HepG2 (cell line): ENCODE data around the gene CACNA2D3. TPM values are rescaled to one million over a fixed set of nuclear protein-coding genes. Genes with fewer than 3 reads are reported as not detected.

Experiments used
- ATAC-seq: fragments of 200-7000 bp; cut with Tn5 transposase; 3 replicates; pipeline ENCODE4 v1.9.1; 2020; ENCODE audit warnings: mild to moderate bottlenecking, moderate library complexity
- BruUV-seq: library from RNA; stranded (reverse); fragments of 400-500 nt; replicated peaks from 2 replicates; lab custom pipeline; 2021; lab: Mats Ljungman, UMichigan
- CTCF ChIA-PET: fragments of 300-600 bp; formaldehyde crosslinking; extraction: SDS; loops from one replicate; lab custom pipeline; 2021; ENCODE audit warnings: low total read pairs, inconsistent platforms, low intra/inter-chr PET ratio; lab: Yijun Ruan, JAX
- POLR2A ChIA-PET: fragments of 350-600 bp; sonication (Branson Sonifier 250); formaldehyde crosslinking; loops from one replicate; lab custom pipeline; 2020; ENCODE audit warnings: antibody characterized with exemption, inconsistent platforms; lab: Yijun Ruan, JAX
- DNase-seq: peaks from one replicate; pipeline ENCODE4 v3.0.0-alpha.2; 2015; ENCODE audit warnings: low spot score
- FAIRE-seq: peaks from 3 replicates; lab custom pipeline; 2011; peaks lifted over from hg19 to GRCh38; lab: Jason Lieb, UNC
- H2AFZ ChIP-seq: one replicate; pipeline ENCODE4 v1.6.1; 2011; ENCODE audit warnings: low read length, inconsistent platforms
- H3K27ac ChIP-seq: fragments of 300-600 bp; 3 replicates; pipeline ENCODE4 v1.8.0; 2011; ENCODE audit warnings: mixed run types, mild to moderate bottlenecking, mixed read lengths, low read length, inconsistent platforms; ENCODE audit not compliant: insufficient read depth; ENCODE audit errors: extremely low read length
- H3K27me3 ChIP-seq, 2 experiments: fragments of 200-600 bp in 1 of 2; 2 replicates in 1 of 2; 3 replicates in 1 of 2; pipeline versions ENCODE4 v1.6.0 to v1.8.0; 2011; ENCODE audit warnings: low read length in 2 of 2, mild to moderate bottlenecking in 2 of 2, moderate library complexity in 2 of 2, inconsistent platforms in 1 of 2; ENCODE audit not compliant: insufficient read depth in 2 of 2, control insufficient read depth in 1 of 2
- H3K36me3 ChIP-seq, 2 experiments: fragments of 200-600 bp in 1 of 2; replicated peaks in 1 of 2; 2 replicates in 1 of 2; 3 replicates in 1 of 2; pipeline versions ENCODE4 v1.5.1 to v1.8.0; 2011; ENCODE audit warnings: low read length in 2 of 2, inconsistent platforms in 1 of 2; ENCODE audit not compliant: insufficient read depth in 2 of 2, control insufficient read depth in 1 of 2
- H3K4me1 ChIP-seq: 2 replicates; pipeline ENCODE4 v1.5.1; 2012; ENCODE audit warnings: low read length, inconsistent platforms; ENCODE audit not compliant: insufficient read depth
- H3K4me2 ChIP-seq: 2 replicates; pipeline ENCODE4 v1.6.0; 2011; ENCODE audit warnings: low read depth, low read length, inconsistent platforms
- H3K4me3 ChIP-seq, 3 experiments: fragments of 200-600 bp in 1 of 3; sonication (generic), shearing (Covaris generic) in 1 of 3; replicated peaks in 1 of 3; 2 replicates each; pipeline ENCODE4 v1.5.1; 2011 to 2016; ENCODE audit warnings: low read length in 3 of 3, inconsistent platforms in 2 of 3, low read depth in 2 of 3, mild to moderate bottlenecking in 2 of 3, control low read depth in 1 of 3, mixed read lengths in 1 of 3; ENCODE audit not compliant: insufficient read depth in 1 of 3
- H3K79me2 ChIP-seq: one replicate; pipeline ENCODE4 v1.6.1; 2011; ENCODE audit warnings: low read length, inconsistent platforms; ENCODE audit not compliant: insufficient read depth
- H3K9ac ChIP-seq: 2 replicates; pipeline ENCODE4 v1.6.0; 2011; ENCODE audit warnings: mild to moderate bottlenecking, low read depth, low read length, inconsistent platforms; ENCODE audit not compliant: insufficient read depth
- H3K9me3 ChIP-seq: 2 replicates; pipeline ENCODE4 v1.5.1; 2012; ENCODE audit warnings: mild to moderate bottlenecking, low read length
- H4K20me1 ChIP-seq: 2 replicates; pipeline ENCODE4 v1.6.0; 2011; ENCODE audit warnings: inconsistent platforms, mild to moderate bottlenecking, low read length, moderate library complexity; ENCODE audit not compliant: insufficient read depth
- ARNTL ChIP-seq: sonication (generic); formaldehyde crosslinking; IDR thresholded peaks from 2 replicates; pipeline ENCODE4 v1.4.0; 2020; ENCODE audit warnings: mild to moderate bottlenecking, missing genetic modification reagents
- CBX2 ChIP-seq, 2 experiments: fragments of 200-600 bp in 1 of 2; sonication (generic); formaldehyde crosslinking in 1 of 2; IDR thresholded peaks; 2 replicates each; pipeline versions ENCODE4 v1.7.0 to v1.8.1; 2018 to 2022; ENCODE audit warnings: low read depth in 2 of 2, low read length in 1 of 2, mild to moderate bottlenecking in 1 of 2, missing genetic modification reagents in 1 of 2
- CC2D1A ChIP-seq: sonication (generic); formaldehyde crosslinking; IDR thresholded peaks from 2 replicates; pipeline ENCODE4 v1.8.1; 2023; ENCODE audit warnings: mild to moderate bottlenecking, missing genetic modification reagents
- KDM5B ChIP-seq: sonication (generic); formaldehyde crosslinking; IDR thresholded peaks from 2 replicates; pipeline ENCODE4 v1.4.0; 2020; ENCODE audit warnings: missing genetic modification reagents, mild to moderate bottlenecking, borderline replicate concordance
- MAFK ChIP-seq, 2 experiments: IDR thresholded peaks in 1 of 2; conservative IDR thresholded peaks in 1 of 2; 2 replicates each; pipeline ENCODE4 v1.6.1; 2011; ENCODE audit warnings: improper control_type of control experiment in 2 of 2, low read length in 2 of 2
- NONO ChIP-seq, 2 experiments: fragments of 450-650 bp in 1 of 2; sonication (generic) in 1 of 2; formaldehyde crosslinking in 1 of 2; IDR thresholded peaks in 1 of 2; conservative IDR thresholded peaks in 1 of 2; 2 replicates each; pipeline versions ENCODE4 v1.6.1 to v1.8.0; 2017 to 2022; ENCODE audit warnings: mild to moderate bottlenecking in 1 of 2, missing genetic modification reagents in 1 of 2, moderate library complexity in 1 of 2
- RARG ChIP-seq: sonication (generic); formaldehyde crosslinking; IDR thresholded peaks from 2 replicates; pipeline ENCODE4 v1.4.0; 2020; ENCODE audit warnings: low read depth, mild to moderate bottlenecking, missing genetic modification reagents
- SCMH1 ChIP-seq: sonication (generic); formaldehyde crosslinking; IDR thresholded peaks from 2 replicates; pipeline ENCODE4 v1.9.0; 2021; ENCODE audit warnings: missing genetic modification reagents, mild to moderate bottlenecking, borderline replicate concordance
- SMAD9 ChIP-seq: sonication (generic); formaldehyde crosslinking; IDR thresholded peaks from 2 replicates; pipeline ENCODE4 v1.5.1; 2020; ENCODE audit warnings: mild to moderate bottlenecking, missing genetic modification reagents
- SNAI1 ChIP-seq: sonication (generic); formaldehyde crosslinking; IDR thresholded peaks from 2 replicates; pipeline ENCODE4 v1.5.0; 2020; ENCODE audit warnings: mild to moderate bottlenecking, missing genetic modification reagents, borderline replicate concordance
- SRF ChIP-seq: IDR thresholded peaks from 2 replicates; pipeline ENCODE4 v1.6.1; 2011; ENCODE audit warnings: mild to moderate bottlenecking, low read depth, low read length, moderate library complexity
- TEAD3 ChIP-seq: optimal IDR thresholded peaks from 2 replicates; pipeline ENCODE3; 2016; ENCODE audit warnings: borderline replicate concordance
- ZBTB20 ChIP-seq: sonication (generic); formaldehyde crosslinking; IDR thresholded peaks from 2 replicates; pipeline ENCODE4 v1.8.1; 2023; ENCODE audit warnings: missing genetic modification reagents, low read depth, mild to moderate bottlenecking, borderline replicate concordance
- ZNF121 ChIP-seq: sonication (generic); formaldehyde crosslinking; IDR thresholded peaks from 2 replicates; pipeline ENCODE4 v1.5.0; 2020; ENCODE audit warnings: mild to moderate bottlenecking, missing genetic modification reagents
- ZNF24 ChIP-seq: fragments of 450-650 bp; IDR thresholded peaks from 2 replicates; pipeline ENCODE4 v1.6.1; 2017; ENCODE audit warnings: antibody characterized with exemption, mild to moderate bottlenecking
- WGBS: methylation state at CpG from one replicate; pipeline ENCODE4 v1.1.6; 2017; ENCODE audit warnings: low lambda C conversion rate; 5-methylcytosine and 5-hydroxymethylcytosine counted together
- in situ Hi-C: cut with HindIII; loops from 2 replicates; pipeline ENCODE4 v1.10.0; 2017; ENCODE audit warnings: low pct_unique_long_range_greater_than_20kb; ENCODE audit not compliant: extremely low pct_ligation_motif_present
- intact Hi-C: fragments of 100-400 bp; cut with micrococcal nuclease; formaldehyde crosslinking; loops from one replicate; pipeline ENCODE4 v1.10.0; 2022; ENCODE audit not compliant: unreplicated experiment
- polyA plus RNA-seq, 8 experiments: library from polyadenylated mRNA; depleted of rRNA in 3 of 8; stranded (reverse) in 7 of 8; unstranded in 1 of 8; fragments of >200 nt; fragmentation: Illumina TruSeq in 4 of 8; extraction: Trizol in 4 of 8; gene quantifications; 2 replicates each; pipeline versions ENCODE4 v1.2.1 to v1.2.3, GENCODE V29; 2011 to 2016; ENCODE audit warnings: low read depth in 4 of 8, missing spikeins in 1 of 8, mixed read lengths in 1 of 8; ENCODE audit not compliant: insufficient read depth in 1 of 8
- total RNA-seq, 5 experiments: library from RNA; depleted of rRNA; stranded (reverse); fragments of >200 nt; fragmentation: Illumina TruSeq; extraction: Trizol; gene quantifications; 2 replicates each; pipeline ENCODE4 v1.2.3, GENCODE V29; 2016; ENCODE audit warnings: low read depth in 1 of 5
- TF ChIP-seq, protein P1 (sequence below): sonication (generic); formaldehyde crosslinking; IDR thresholded peaks from 2 replicates; pipeline ENCODE4 v1.8.1; 2023; ENCODE audit warnings: mild to moderate bottlenecking, missing genetic modification reagents

CACNA2D3 gene
- total and polyA plus RNA-seq, 2 of the 13 experiments (the other 11 are each of a cell fraction or from before 2014, with no cell fraction given), result not detected

DNA sequence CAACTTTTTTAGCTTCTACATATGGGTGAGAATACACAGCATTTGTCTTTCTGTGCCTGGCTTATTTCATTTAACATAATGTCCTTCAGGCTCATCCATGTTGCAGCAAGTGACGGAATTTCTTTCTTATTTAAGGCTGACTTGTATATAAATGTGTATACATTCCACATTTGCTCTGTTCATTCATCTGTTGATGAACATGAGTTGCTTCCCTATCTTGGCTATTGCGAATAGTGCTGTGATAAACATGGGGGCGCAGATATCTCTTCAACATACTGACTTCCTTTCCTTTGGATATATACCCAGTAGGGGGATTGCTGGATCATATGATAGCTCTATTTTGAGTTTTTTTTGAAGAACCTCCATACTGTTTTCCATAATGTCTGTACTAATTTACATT is 332.5 kb downstream of the CACNA2D3 start:
- Histone ChIP-seq H3K79me2 (no peaks in the 10 kb centered on the region), H3K27ac (no peak overlapping the region), H3K36me3 (no peaks in the 10 kb centered on the region), H3K4me2 (no peak overlapping the region), H4K20me1 (no peaks in the 10 kb centered on the region), H3K27me3 (no peaks in the 10 kb centered on the region; a peak in 1 of 5 replicates), H3K9ac (no peak overlapping the region), H3K9me3 (peaks cover 8% of the 10 kb centered on the region; the same call in 1 of the 2 replicates), H3K4me1 (no peaks in the 10 kb centered on the region), H2AFZ (no peak overlapping the region), H3K4me3 (no peak overlapping the region)
- TF ChIP-seq SMAD9, result no peak
- no peak for TF ChIP-seq MAFK (conservative IDR thresholded peaks at IDR 0.05 in 1 of 2, IDR thresholded peaks at IDR 0.05 in 1 of 2; ENCODE audit: low read length in 2 of 2)
- no peak for TF ChIP-seq NONO (IDR thresholded peaks at IDR 0.05)
- TF ChIP-seq NONO (CRISPR knock-in tag; conservative IDR thresholded peaks at IDR 0.05), result no peak
- no peak for TF ChIP-seq ZNF121 (CRISPR knock-in tag)
- TF ChIP-seq CBX2 (IDR thresholded peaks at IDR 0.05; ENCODE audit: low read depth, low read length), result no peak
- TF ChIP-seq CBX2 (CRISPR knock-in tag; IDR thresholded peaks at IDR 0.05; ENCODE audit: low read depth), result no peak
- no peak for TF ChIP-seq CC2D1A (CRISPR knock-in tag)
- in situ Hi-C loops (no loop called here), intact Hi-C loops (no loop called here)
- ATAC-seq (no peak), FAIRE-seq (no peak), DNase-seq (no peak)
- ChIA-PET POLR2A (no interaction called here), CTCF (no interaction called here)
- BruUV-seq, result no TSS peak
- WGBS, result 50% methylated on average over 3 of the region's 3 CpGs

DNA sequence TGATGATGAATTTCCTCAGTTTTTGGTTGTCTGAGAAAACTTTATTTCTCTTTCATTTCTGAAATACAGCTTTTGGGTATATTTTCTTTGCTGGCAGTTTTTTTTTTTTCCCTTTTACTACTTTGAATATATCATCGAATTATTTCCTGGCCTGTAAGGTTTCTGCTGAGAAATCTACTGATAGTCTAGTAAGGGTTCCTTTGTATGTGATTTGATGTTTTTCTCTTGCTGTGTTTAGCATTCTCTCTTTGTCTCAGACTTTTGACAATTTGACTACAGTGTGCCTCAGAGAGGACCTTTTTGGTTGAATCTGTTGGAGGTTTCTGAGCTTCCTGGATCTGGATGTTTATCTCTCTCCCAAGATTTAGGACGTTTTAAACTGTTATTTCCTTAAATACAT is 336.0 kb downstream of the CACNA2D3 start:
- BruUV-seq, result no TSS peak
- DNase-seq, result no peak
- no peak overlapping the region for H3K27ac ChIP-seq
- no peaks in the 10 kb centered on the region for H3K4me1 ChIP-seq
- in situ Hi-C loops, result no loop called here
- POLR2A ChIA-PET, result no interaction called here
- no peaks in the 10 kb centered on the region for H4K20me1 ChIP-seq
- 0% methylated on average over 2 of the region's 2 CpGs for WGBS
- H3K9me3 ChIP-seq, result peaks cover 8% of the 10 kb centered on the region; the same call in 1 of the 2 replicates
- no peaks in the 10 kb centered on the region for H3K79me2 ChIP-seq
- no peak overlapping the region for H2AFZ ChIP-seq
- no peak for FAIRE-seq
- no peak overlapping the region for H3K4me2 ChIP-seq
- CTCF ChIA-PET, result no interaction called here
- no peaks in the 10 kb centered on the region for H3K36me3 ChIP-seq
- TF ChIP-seq SRF, result no peak
- TF ChIP-seq RARG (CRISPR knock-in tag), result no peak
- TF ChIP-seq ZNF24, result no peak
- no peak for TF ChIP-seq KDM5B (CRISPR knock-in tag)
- no peak for TF ChIP-seq SCMH1 (CRISPR knock-in tag)
- TF ChIP-seq ARNTL, result no peak
- no peak for TF ChIP-seq TEAD3
- TF ChIP-seq, protein P1, sequence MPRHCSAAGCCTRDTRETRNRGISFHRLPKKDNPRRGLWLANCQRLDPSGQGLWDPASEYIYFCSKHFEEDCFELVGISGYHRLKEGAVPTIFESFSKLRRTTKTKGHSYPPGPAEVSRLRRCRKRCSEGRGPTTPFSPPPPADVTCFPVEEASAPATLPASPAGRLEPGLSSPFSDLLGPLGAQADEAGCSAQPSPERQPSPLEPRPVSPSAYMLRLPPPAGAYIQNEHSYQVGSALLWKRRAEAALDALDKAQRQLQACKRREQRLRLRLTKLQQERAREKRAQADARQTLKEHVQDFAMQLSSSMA, result no peak
- no peak for TF ChIP-seq SNAI1 (CRISPR knock-in tag)
- TF ChIP-seq ZBTB20, result no peak
- H3K9ac ChIP-seq, result no peak overlapping the region
- H3K4me3 ChIP-seq, result no peak overlapping the region
- ATAC-seq, result no peak
- intact Hi-C loops, result no loop called here
- H3K27me3 ChIP-seq, result no peaks in the 10 kb centered on the region; a peak in 1 of 5 replicates
